ENCODE results near the gene MTMR2.

GRCh38 chr11:95796501-95796900, 127.4 kb downstream of the MTMR2 start:
- TF ChIP-seq CTCF (IDR thresholded peaks at IDR 0.05 in 8 of 11, conservative IDR thresholded peaks at IDR 0.05 in 3 of 11) (no peak), POLR2A (IDR thresholded peaks at IDR 0.05) (no peak), POLR2AphosphoS5 (IDR thresholded peaks at IDR 0.05) (no peak)
